ENCODE data around the gene UBE2O.
A peak's percentile ranks its signal among the peaks of the same experiment; 100 is the strongest.

The UBE2O gene

GRCh38 chr17:76428511-76428910 is 24.4 kb downstream of the UBE2O start:
- no peak for DNase-seq
- in situ Hi-C loops (cut with HindIII; ENCODE audit: low pct_ligation_motif_present, low pct_unique_long_range_greater_than_20kb, low sequenced_read_pairs) = no loop called here

GRCh38 chr17:76427501-76428231 is 25.3 kb downstream of the UBE2O start:
- no peak for DNase-seq
- in situ Hi-C loops (cut with HindIII; ENCODE audit: low pct_ligation_motif_present, low pct_unique_long_range_greater_than_20kb, low sequenced_read_pairs) = no loop called here

DNA sequence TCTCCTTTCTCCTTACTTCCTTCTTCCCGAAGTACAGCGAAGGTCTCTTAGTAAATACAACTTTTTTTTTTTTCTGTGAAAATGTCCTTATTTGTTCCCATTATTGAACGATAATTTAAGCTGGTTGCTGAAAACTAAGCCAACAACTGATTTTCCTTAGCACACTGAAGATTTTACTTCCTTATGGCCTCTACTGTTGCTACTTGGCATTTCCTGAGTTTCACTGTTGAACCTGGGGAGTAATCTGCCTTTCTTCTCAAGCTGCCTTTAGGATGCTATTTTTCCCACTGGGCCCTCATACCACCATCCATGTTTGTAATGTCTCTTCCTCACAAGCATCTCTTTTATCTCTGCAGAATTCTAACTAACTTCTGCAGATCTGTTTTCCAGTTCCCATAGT is 26.1 kb downstream of the UBE2O start:
- in situ Hi-C loops (cut with HindIII; ENCODE audit: low pct_ligation_motif_present, low pct_unique_long_range_greater_than_20kb, low sequenced_read_pairs) = no loop called here
- DNase-seq = no peak

GRCh38 chr17:76422860-76423259 is 30.1 kb downstream of the UBE2O start:
- in situ Hi-C loops (cut with HindIII; ENCODE audit: low pct_ligation_motif_present, low pct_unique_long_range_greater_than_20kb, low sequenced_read_pairs) = no loop called here

GRCh38 chr17:76422406-76422805 is 30.5 kb downstream of the UBE2O start:
- in situ Hi-C loops (cut with HindIII; ENCODE audit: low pct_ligation_motif_present, low pct_unique_long_range_greater_than_20kb, low sequenced_read_pairs) = no loop called here
- no peak for DNase-seq

More at GRCh38 chr17:76422860-76423259, 30.1 kb downstream of the UBE2O start:
- DNase-seq = no peak

DNA sequence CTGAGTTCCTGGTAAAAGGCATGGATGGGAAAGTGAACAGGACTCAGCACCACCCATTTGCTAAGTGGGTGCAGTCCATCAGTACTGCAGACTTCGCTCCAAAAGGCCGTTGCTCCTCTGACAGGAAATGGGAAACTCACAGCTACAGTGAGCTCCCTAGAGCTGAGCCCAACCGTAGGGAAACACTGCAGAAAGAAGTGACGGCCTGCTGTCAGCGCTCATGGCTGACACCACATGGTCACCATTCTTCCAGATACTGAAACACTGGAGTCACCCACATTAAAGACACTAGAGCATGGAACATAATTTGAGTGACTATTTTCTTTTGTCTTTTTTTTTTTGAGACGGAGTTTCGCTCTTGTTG is 31.9 kb downstream of the UBE2O start:
- in situ Hi-C loops (cut with HindIII; ENCODE audit: low pct_ligation_motif_present, low pct_unique_long_range_greater_than_20kb, low sequenced_read_pairs) = no loop called here
- no peak for DNase-seq

- DNase-seq = no peak
- in situ Hi-C loops (cut with HindIII; ENCODE audit: low pct_ligation_motif_present, low pct_unique_long_range_greater_than_20kb, low sequenced_read_pairs) = no loop called here
Observed at GRCh38 chr17:76420356-76421043, 32.5 kb downstream of the UBE2O start.

GRCh38 chr17:76419576-76420260 is 33.2 kb downstream of the UBE2O start:
- DNase-seq = no peak
- in situ Hi-C loops (cut with HindIII; ENCODE audit: low pct_ligation_motif_present, low pct_unique_long_range_greater_than_20kb, low sequenced_read_pairs) = no loop called here

DNA sequence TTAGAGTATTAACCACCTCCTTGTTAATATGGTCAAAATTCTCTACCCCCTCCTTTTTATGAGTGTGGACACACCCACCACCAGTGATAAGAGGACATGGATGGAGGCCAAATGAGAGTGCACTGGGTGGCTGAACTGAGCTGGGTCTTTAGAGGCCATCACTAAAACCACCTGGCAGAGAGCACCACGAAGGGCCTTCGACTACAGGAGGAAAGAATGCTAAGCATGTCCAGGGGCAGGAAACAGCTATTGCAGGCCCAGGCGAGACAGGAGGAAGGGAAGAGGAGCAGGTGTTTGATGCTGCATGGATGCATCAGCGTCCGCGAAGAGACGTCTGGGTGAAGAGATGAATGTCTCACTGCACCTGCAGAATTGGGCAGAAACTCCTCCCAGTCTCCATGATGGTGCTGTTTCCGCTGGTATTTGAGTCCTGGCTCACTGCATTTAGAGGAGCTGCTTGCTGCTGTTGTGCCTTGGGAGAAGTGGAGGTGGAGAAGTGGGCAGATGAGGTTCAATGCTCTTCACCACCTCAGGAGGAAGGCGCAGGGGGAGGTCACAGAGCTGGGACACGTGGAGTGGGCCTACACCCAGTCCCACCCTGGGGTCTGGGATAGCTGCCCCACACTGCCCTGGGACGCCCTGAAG is 35.3 kb downstream of the UBE2O start:
- DNase-seq = peak; percentile 28
- in situ Hi-C loops (cut with HindIII; ENCODE audit: low pct_ligation_motif_present, low pct_unique_long_range_greater_than_20kb, low sequenced_read_pairs) = no loop called here

DNA sequence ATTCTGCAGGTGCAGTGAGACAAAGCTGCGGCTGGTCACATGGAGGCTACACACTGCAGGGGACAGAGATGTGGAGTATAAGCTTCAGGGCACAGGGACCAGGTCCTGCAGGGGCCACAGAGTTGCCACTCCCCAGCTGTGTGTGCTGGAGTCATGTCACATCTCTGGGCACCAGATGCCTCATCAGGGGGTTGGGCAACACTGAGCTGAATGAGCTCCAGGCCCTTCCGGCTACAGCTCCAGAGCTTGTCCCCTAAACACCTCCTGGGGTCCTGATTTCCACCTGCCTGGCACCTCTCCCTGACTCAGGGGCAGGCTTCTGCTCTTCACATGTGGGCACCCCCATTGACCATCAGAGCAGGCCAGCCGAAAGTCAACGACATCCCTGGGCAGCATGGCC is 36.1 kb downstream of the UBE2O start:
- in situ Hi-C loops (cut with HindIII; ENCODE audit: low pct_ligation_motif_present, low pct_unique_long_range_greater_than_20kb, low sequenced_read_pairs) = no loop called here
- DNase-seq = no peak

GRCh38 chr17:76416457-76416856 is 36.5 kb downstream of the UBE2O start:
- in situ Hi-C loops (cut with HindIII; ENCODE audit: low pct_ligation_motif_present, low pct_unique_long_range_greater_than_20kb, low sequenced_read_pairs) = no loop called here

GRCh38 chr17:76415786-76416185 is 37.2 kb downstream of the UBE2O start:
- in situ Hi-C loops (cut with HindIII; ENCODE audit: low pct_ligation_motif_present, low pct_unique_long_range_greater_than_20kb, low sequenced_read_pairs) = no loop called here
- no peak for DNase-seq

More at GRCh38 chr17:76416457-76416856, 36.5 kb downstream of the UBE2O start:
- DNase-seq = no peak

DNA sequence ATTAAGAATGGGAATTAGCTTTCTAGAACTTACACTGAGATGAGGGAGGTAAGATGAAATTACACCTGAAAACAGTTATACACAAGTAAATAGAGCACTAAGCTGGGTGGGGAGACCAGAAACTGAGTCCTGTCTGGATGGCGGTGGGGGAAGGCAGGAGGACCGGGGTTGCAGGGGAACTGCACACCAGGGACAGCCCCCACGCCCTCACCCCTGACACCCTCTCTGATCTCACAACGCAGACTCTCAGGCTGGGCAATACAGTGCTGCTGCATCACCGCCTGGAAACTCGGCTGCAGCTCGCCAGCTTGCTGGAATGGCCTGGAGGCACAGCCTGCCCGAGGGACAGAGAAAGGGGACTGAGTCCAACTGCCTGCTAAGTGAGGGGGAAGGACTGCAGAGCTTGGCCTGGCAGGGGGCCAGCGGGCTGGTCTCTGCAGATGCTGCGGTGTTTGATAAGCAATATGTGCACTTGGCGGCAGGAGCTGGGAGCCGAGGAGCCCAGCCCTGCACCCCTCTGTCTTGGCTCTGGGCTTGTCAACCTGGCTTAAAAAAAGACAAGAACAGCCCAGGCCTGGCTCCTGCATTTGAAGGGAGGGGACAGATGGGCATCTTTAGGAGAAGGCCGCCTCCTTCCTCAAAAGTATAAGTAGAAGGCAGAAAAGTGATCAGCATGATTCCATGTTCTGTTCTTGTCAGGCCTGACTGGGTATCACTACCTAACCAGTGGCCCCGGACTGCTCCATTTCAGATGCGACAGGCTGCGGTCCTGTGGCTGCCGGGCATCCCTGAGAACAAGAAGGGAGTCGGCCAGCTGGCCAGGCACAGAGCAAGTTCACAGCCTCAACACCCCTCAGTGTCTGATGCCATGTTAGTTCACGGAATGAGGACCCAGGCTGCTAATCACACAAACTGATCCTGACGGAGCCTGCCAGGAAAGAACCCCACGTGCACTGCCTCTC is 38.3 kb downstream of the UBE2O start:
- no peak for DNase-seq
- in situ Hi-C loops (cut with HindIII; ENCODE audit: low pct_ligation_motif_present, low pct_unique_long_range_greater_than_20kb, low sequenced_read_pairs) = no loop called here

DNA sequence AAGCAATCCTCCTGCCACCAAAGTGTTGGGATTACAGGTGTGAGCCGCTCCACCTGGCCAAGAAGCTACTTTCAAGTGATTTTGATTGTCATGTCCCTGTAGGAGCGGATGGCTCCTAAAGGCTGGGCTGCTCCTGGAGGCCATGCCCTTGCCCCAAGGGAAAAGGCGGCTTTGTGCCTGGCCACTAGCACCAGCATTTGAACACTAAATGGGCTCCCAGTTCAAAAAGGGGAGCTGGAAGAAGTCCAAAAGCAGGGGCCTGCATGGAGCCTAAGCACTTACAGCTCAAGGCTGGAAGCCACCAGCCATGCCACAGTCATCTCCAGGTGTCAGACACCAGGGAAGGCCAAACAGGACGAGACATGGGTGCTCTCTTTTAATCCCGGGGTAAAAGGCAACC is 41.7 kb downstream of the UBE2O start:
- in situ Hi-C loops (cut with HindIII; ENCODE audit: low pct_ligation_motif_present, low pct_unique_long_range_greater_than_20kb, low sequenced_read_pairs) = no loop called here
- no peak for DNase-seq

GRCh38 chr17:76410328-76410965 is 42.5 kb downstream of the UBE2O start:
- no peak for DNase-seq
- in situ Hi-C loops (cut with HindIII; ENCODE audit: low pct_ligation_motif_present, low pct_unique_long_range_greater_than_20kb, low sequenced_read_pairs) = no loop called here

- peak; percentile 70 for DNase-seq
- in situ Hi-C loops (cut with HindIII; ENCODE audit: low pct_ligation_motif_present, low pct_unique_long_range_greater_than_20kb, low sequenced_read_pairs) = no loop called here
Observed at GRCh38 chr17:76408037-76408849, 44.7 kb downstream of the UBE2O start.

GRCh38 chr17:76407509-76407908 is 45.4 kb downstream of the UBE2O start:
- no peak for DNase-seq
- in situ Hi-C loops (cut with HindIII; ENCODE audit: low pct_ligation_motif_present, low pct_unique_long_range_greater_than_20kb, low sequenced_read_pairs) = no loop called here

Measured in ACHN (cell line).